ENCODE measurements around the gene BUB1B.
"Not testable (repeated sequence)": the region's sequence is repeated elsewhere in the genome, so short reads cannot be mapped to it uniquely, and the experiment has no call there.

Gene BUB1B

GRCh38 chr15:40146037-40146436 lies 14.8 kb upstream of the BUB1B start:
- no peak overlapping the region for H3K4me3 ChIP-seq (ENCODE audit: low read length)
- no peak for TF ChIP-seq CTCF (conservative IDR thresholded peaks at IDR 0.05; ENCODE audit: low read length)
- peak; percentile 27 for DNase-seq (ENCODE audit: low read depth)

GRCh38 chr15:40149339-40149738 lies 11.5 kb upstream of the BUB1B start:
- no peak for DNase-seq (ENCODE audit: low read depth)
- TF ChIP-seq CTCF (conservative IDR thresholded peaks at IDR 0.05; ENCODE audit: low read length), result no peak

GRCh38 chr15:40150163-40150925 lies 10.5 kb upstream of the BUB1B start:
- peak; percentile 31 for DNase-seq (ENCODE audit: low read depth)
- H3K4me3 ChIP-seq (ENCODE audit: low read length), result no peak overlapping the region
- TF ChIP-seq CTCF (conservative IDR thresholded peaks at IDR 0.05; ENCODE audit: low read length), result no peak

More at GRCh38 chr15:40149339-40149738, 11.5 kb upstream of the BUB1B start:
- H3K4me3 ChIP-seq (ENCODE audit: low read length), result no peak overlapping the region

- no peak for TF ChIP-seq CTCF (conservative IDR thresholded peaks at IDR 0.05; ENCODE audit: low read length)
- no peak for DNase-seq (ENCODE audit: low read depth)
- H3K4me3 ChIP-seq (ENCODE audit: low read length), result no peak overlapping the region
These were observed 9.4 kb upstream of the BUB1B start for GRCh38 chr15:40151499-40151898.

- no peak for DNase-seq (ENCODE audit: low read depth)
- H3K4me3 ChIP-seq (ENCODE audit: low read length), result no peak overlapping the region
- TF ChIP-seq CTCF (conservative IDR thresholded peaks at IDR 0.05; ENCODE audit: low read length), result no peak
These were observed 8.9 kb upstream of the BUB1B start for GRCh38 chr15:40151991-40152390.

GRCh38 chr15:40154821-40155220 lies 6.0 kb upstream of the BUB1B start:
- not testable (repeated sequence) for DNase-seq (ENCODE audit: low read depth); H3K4me3 ChIP-seq (ENCODE audit: low read length)

GRCh38 chr15:40155270-40155910 lies 5.5 kb upstream of the BUB1B start:
- DNase-seq (ENCODE audit: low read depth), result no peak
- no peak overlapping the region for H3K4me3 ChIP-seq (ENCODE audit: low read length)
- no peak for TF ChIP-seq CTCF (conservative IDR thresholded peaks at IDR 0.05; ENCODE audit: low read length)
